Kidney epithelial cell (primary cell): Measurements from ENCODE around the gene NR1I3. TPM values are rescaled to one million over a fixed set of nuclear protein-coding genes. Genes with fewer than 3 reads are reported as not detected.
"Not testable (repeated sequence)": the region's sequence is repeated elsewhere in the genome, so short reads cannot be mapped to it uniquely, and the experiment has no call there.

Experiments used
- DNase-seq: peaks from one replicate; pipeline ENCODE4 v3.0.0-alpha.2; 2010; ENCODE audit warnings: low read depth
- H3K27me3 ChIP-seq: 2 replicates; pipeline ENCODE4 v1.6.0; 2011; ENCODE audit warnings: low read length; ENCODE audit not compliant: control insufficient read depth, insufficient read depth
- H3K36me3 ChIP-seq: 2 replicates; pipeline ENCODE4 v1.5.1; 2011; ENCODE audit warnings: low read length; ENCODE audit not compliant: control insufficient read depth, insufficient read depth
- H3K4me3 ChIP-seq: 2 replicates; pipeline ENCODE4 v1.5.1; 2011; ENCODE audit warnings: low read depth, mild to moderate bottlenecking, control low read depth, low read length
- CTCF ChIP-seq: IDR thresholded peaks from 2 replicates; pipeline ENCODE4 v1.5.1; 2011; ENCODE audit warnings: mild to moderate bottlenecking, moderate library complexity, low read length, control low read depth, inconsistent platforms; ENCODE audit not compliant: insufficient read depth, poor library complexity, severe bottlenecking
- total RNA-seq: library from RNA; depleted of rRNA; stranded (reverse); fragments of >200 nt; gene quantifications from 2 replicates; pipeline ENCODE4 v1.2.3, GENCODE V29; 2015

NR1I3 gene
- total RNA-seq, 1 donor from 2014 or later: not detected

DNA sequence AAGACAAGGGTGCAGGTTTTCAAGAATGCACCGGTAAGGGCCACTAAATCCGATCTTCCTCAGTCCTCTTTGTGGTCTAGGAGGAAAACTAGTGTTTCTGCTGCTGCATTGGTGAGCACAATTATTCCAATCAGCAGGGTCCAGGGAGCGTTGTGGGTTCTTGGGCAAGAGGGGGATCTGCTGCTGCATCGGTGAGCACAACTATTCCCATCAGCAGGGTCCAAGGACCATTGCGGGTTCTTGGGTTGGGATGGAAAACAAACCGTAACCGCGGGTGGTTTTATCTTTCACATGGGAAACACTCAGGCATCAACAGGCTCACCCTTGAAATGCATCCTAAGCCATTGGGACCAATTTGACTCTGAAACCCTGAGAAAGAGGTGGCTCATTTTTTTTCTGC, 13.6 kb upstream of the NR1I3 start:
- no peak overlapping the region for H3K4me3 ChIP-seq
- TF ChIP-seq CTCF: no peak
- no peaks in the 10 kb centered on the region for H3K27me3 ChIP-seq
- H3K36me3 ChIP-seq: no peaks in the 10 kb centered on the region
- no peak for DNase-seq

DNA sequence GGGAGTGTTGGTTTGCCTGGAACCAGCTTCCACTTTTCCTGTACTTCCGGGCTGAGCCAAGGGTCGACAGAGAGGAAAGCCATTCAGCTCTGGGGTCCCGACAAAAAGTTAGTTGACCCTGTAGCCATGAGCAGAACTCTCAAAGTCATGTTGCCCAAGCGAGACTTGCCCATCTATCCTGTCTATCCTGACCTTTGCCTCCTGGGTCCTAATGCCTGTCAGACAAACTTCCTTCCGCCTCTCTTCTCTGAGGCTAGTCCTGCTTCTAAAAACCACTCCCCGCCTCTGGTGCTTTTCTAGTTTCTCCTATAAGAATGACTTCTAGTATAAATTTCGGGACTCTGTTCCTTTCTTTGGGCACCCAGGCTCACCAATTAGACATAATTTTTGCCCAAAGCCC, 12.8 kb upstream of the NR1I3 start:
- no peaks in the 10 kb centered on the region for H3K27me3 ChIP-seq
- TF ChIP-seq CTCF: no peak
- no peak overlapping the region for H3K4me3 ChIP-seq
- no peak for DNase-seq
- H3K36me3 ChIP-seq: no peaks in the 10 kb centered on the region

GRCh38 chr1:161250100-161250499, 12.1 kb upstream of the NR1I3 start:
- not testable (repeated sequence) for DNase-seq, H3K27me3 ChIP-seq, H3K4me3 ChIP-seq, H3K36me3 ChIP-seq

DNA sequence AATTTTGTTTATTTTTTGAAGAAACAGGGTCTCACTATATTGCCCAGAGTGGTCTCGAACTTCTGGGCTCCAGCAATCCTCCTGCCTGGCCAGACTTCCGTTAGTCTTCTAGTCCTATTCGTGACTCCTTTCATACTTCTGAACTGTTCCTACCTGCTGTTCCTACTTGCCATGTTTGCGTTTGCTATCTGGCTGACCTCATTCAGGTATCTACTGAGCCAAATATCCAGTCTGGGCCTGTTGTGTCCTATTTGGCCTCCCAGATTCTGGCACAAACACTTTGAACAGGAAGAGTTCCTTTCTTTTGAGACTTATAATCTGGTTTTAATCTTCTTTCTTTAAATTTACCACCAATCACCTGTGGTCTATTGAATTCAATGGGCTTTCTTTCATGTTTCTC, 6.9 kb upstream of the NR1I3 start:
- no peaks in the 10 kb centered on the region for H3K36me3 ChIP-seq
- H3K27me3 ChIP-seq: no peaks in the 10 kb centered on the region
- no peak for DNase-seq
- H3K4me3 ChIP-seq: no peak overlapping the region
- no peak for TF ChIP-seq CTCF

GRCh38 chr1:161242313-161242712, 4.3 kb upstream of the NR1I3 start:
- no peaks in the 10 kb centered on the region for H3K36me3 ChIP-seq
- H3K4me3 ChIP-seq: no peak overlapping the region
- no peak for DNase-seq
- TF ChIP-seq CTCF: no peak
- no peaks in the 10 kb centered on the region for H3K27me3 ChIP-seq

GRCh38 chr1:161241682-161242081, 3.7 kb upstream of the NR1I3 start:
- H3K36me3 ChIP-seq: no peaks in the 10 kb centered on the region
- no peak for TF ChIP-seq CTCF
- H3K4me3 ChIP-seq: no peak overlapping the region
- no peaks in the 10 kb centered on the region for H3K27me3 ChIP-seq
- DNase-seq: no peak
